ENCODE measurements around the gene MTERF1. TPM values are rescaled to one million over a fixed set of nuclear protein-coding genes. Genes with fewer than 3 reads are reported as not detected.
"Not testable (repeated sequence)": the region's sequence is repeated elsewhere in the genome, so short reads cannot be mapped to it uniquely, and the experiment has no call there.

MTERF1 gene
- total RNA-seq, 2 experiments from 2014 or later: 14.9 to 17.4 TPM

- CTCF ChIA-PET: interaction anchor here (1.6 kb wide), 1 partner anchor 9 kb away, joined by 4 read pairs; no protein-coding TSS in a partner anchor
Observed at GRCh38 chr7:91872069-91872468, 8.4 kb downstream of the MTERF1 start.

GRCh38 chr7:91869661-91870060 is 10.8 kb downstream of the MTERF1 start:
- Mint-ChIP-seq H3K9me3 (ENCODE audit: low read depth) (no peaks in the 10 kb centered on the region), H3K36me3 (peaks cover 30% of the 10 kb centered on the region), H3K4me3 (no peak overlapping the region), H3K27ac (no peak overlapping the region), H3K4me1 (peaks cover 2% of the 10 kb centered on the region), H3K27me3 (no peaks in the 10 kb centered on the region)
- CTCF ChIA-PET: interaction anchor here (0.6 to 1.2 kb wide), 3 partner anchors 9 to 199 kb away, joined by 3 to 5 read pairs (median 3); no protein-coding TSS in a partner anchor
- DNase-seq (no peak), ATAC-seq (no peak)

More at GRCh38 chr7:91872069-91872468, 8.4 kb downstream of the MTERF1 start:
- H3K9me3 Mint-ChIP-seq (ENCODE audit: low read depth): peaks cover 3% of the 10 kb centered on the region
- peaks cover 3% of the 10 kb centered on the region for H3K4me1 Mint-ChIP-seq
- H3K27me3 Mint-ChIP-seq: no peaks in the 10 kb centered on the region
- H3K36me3 Mint-ChIP-seq: peaks cover 40% of the 10 kb centered on the region
- no peak overlapping the region for H3K27ac Mint-ChIP-seq
- H3K4me3 Mint-ChIP-seq: no peak overlapping the region
- DNase-seq (no peak), ATAC-seq (no peak)

GRCh38 chr7:91866599-91867148 is 13.8 kb downstream of the MTERF1 start:
- no peaks in the 10 kb centered on the region for H3K9me3 Mint-ChIP-seq (ENCODE audit: low read depth)
- CTCF ChIA-PET: interaction anchor here (0.9 to 1.4 kb wide), 2 partner anchors 14 to 36 kb away, joined by 3 read pairs; partner anchors contain the start of gene MTERF1

GRCh38 chr7:91865511-91865910 is 15.0 kb downstream of the MTERF1 start:
- no peak overlapping the region for H3K4me3 Mint-ChIP-seq
- H3K4me1 Mint-ChIP-seq: peaks cover 2% of the 10 kb centered on the region
- no peak overlapping the region for H3K27ac Mint-ChIP-seq
- no peaks in the 10 kb centered on the region for H3K9me3 Mint-ChIP-seq (ENCODE audit: low read depth)
- H3K36me3 Mint-ChIP-seq: peaks cover 15% of the 10 kb centered on the region
- DNase-seq (no peak), ATAC-seq (no peak)
- CTCF ChIA-PET: no interaction called here
- H3K27me3 Mint-ChIP-seq: no peaks in the 10 kb centered on the region

More at GRCh38 chr7:91866599-91867148, 13.8 kb downstream of the MTERF1 start:
- Mint-ChIP-seq H3K4me1 (peaks cover 2% of the 10 kb centered on the region), H3K27me3 (no peaks in the 10 kb centered on the region), H3K4me3 (no peak overlapping the region), H3K36me3 (peaks cover 22% of the 10 kb centered on the region), H3K27ac (no peak overlapping the region)
- no peak for DNase-seq
- ATAC-seq: no peak

GRCh38 chr7:91864604-91865003 is 15.9 kb downstream of the MTERF1 start:
- peaks cover 15% of the 10 kb centered on the region for H3K36me3 Mint-ChIP-seq
- H3K4me3 Mint-ChIP-seq; CTCF ChIA-PET; H3K27ac Mint-ChIP-seq; H3K27me3 Mint-ChIP-seq; DNase-seq; H3K4me1 Mint-ChIP-seq; H3K9me3 Mint-ChIP-seq (ENCODE audit: low read depth); ATAC-seq: not testable (repeated sequence)

GRCh38 chr7:91864070-91864469 is 16.4 kb downstream of the MTERF1 start:
- Mint-ChIP-seq H3K4me3 (no peak overlapping the region), H3K27me3 (no peaks in the 10 kb centered on the region), H3K27ac (no peak overlapping the region), H3K36me3 (peaks cover 15% of the 10 kb centered on the region), H3K4me1 (peaks cover 2% of the 10 kb centered on the region), H3K9me3 (ENCODE audit: low read depth) (no peaks in the 10 kb centered on the region)
- ATAC-seq: no peak
- no peak for DNase-seq
- CTCF ChIA-PET: no interaction called here

- H3K9me3 Mint-ChIP-seq (ENCODE audit: low read depth): peaks cover 5% of the 10 kb centered on the region
- peaks cover 16% of the 10 kb centered on the region for H3K36me3 Mint-ChIP-seq
- no peak overlapping the region for H3K27ac Mint-ChIP-seq
Observed at GRCh38 chr7:91852263-91852741, 28.2 kb downstream of the MTERF1 start.

GRCh38 chr7:91850455-91850854 is 30.0 kb downstream of the MTERF1 start:
- CTCF ChIA-PET: no interaction called here
- Mint-ChIP-seq H3K36me3 (peaks cover 18% of the 10 kb centered on the region), H3K4me3 (no peak overlapping the region), H3K9me3 (ENCODE audit: low read depth) (peaks cover 8% of the 10 kb centered on the region), H3K27me3 (no peaks in the 10 kb centered on the region), H3K4me1 (no peaks in the 10 kb centered on the region), H3K27ac (no peak overlapping the region)
- ATAC-seq (no peak), DNase-seq (no peak)

More at GRCh38 chr7:91852263-91852741, 28.2 kb downstream of the MTERF1 start:
- CTCF ChIA-PET: interaction anchor here (0.9 to 1.3 kb wide), 3 partner anchors 17 to 22 kb away, joined by 3 to 7 read pairs (median 3); no protein-coding TSS in a partner anchor
- ATAC-seq (peak; percentile 45), DNase-seq (no peak)
- no peak overlapping the region for H3K4me3 Mint-ChIP-seq
- no peaks in the 10 kb centered on the region for H3K27me3 Mint-ChIP-seq
- H3K4me1 Mint-ChIP-seq: no peaks in the 10 kb centered on the region

GRCh38 chr7:91847876-91848588 is 32.5 kb downstream of the MTERF1 start:
- no peak for ATAC-seq
- H3K4me1 Mint-ChIP-seq: no peaks in the 10 kb centered on the region
- H3K4me3 Mint-ChIP-seq: no peak overlapping the region
- no peak for DNase-seq
- peaks cover 3% of the 10 kb centered on the region for H3K9me3 Mint-ChIP-seq (ENCODE audit: low read depth)
- no peaks in the 10 kb centered on the region for H3K27me3 Mint-ChIP-seq
- H3K36me3 Mint-ChIP-seq: peaks cover 10% of the 10 kb centered on the region
- no peak overlapping the region for H3K27ac Mint-ChIP-seq
- CTCF ChIA-PET: interaction anchor here (1.0 to 2.0 kb wide), 2 partner anchors 18 kb away, joined by 3 to 6 read pairs; no protein-coding TSS in a partner anchor

GRCh38 chr7:91847231-91847630 is 33.3 kb downstream of the MTERF1 start:
- CTCF ChIA-PET: interaction anchor here (1.0 kb wide), 1 partner anchor 17 kb away, joined by 3 read pairs; no protein-coding TSS in a partner anchor
- DNase-seq: no peak
- H3K27me3 Mint-ChIP-seq: no peaks in the 10 kb centered on the region
- H3K27ac Mint-ChIP-seq: no peak overlapping the region
- H3K4me1 Mint-ChIP-seq: no peaks in the 10 kb centered on the region
- peaks cover 3% of the 10 kb centered on the region for H3K9me3 Mint-ChIP-seq (ENCODE audit: low read depth)
- ATAC-seq: no peak
- peaks cover 8% of the 10 kb centered on the region for H3K36me3 Mint-ChIP-seq
- H3K4me3 Mint-ChIP-seq: no peak overlapping the region

- no peak overlapping the region for H3K4me3 Mint-ChIP-seq
- no peak for ATAC-seq
- peaks cover 3% of the 10 kb centered on the region for H3K9me3 Mint-ChIP-seq (ENCODE audit: low read depth)
- H3K36me3 Mint-ChIP-seq: peaks cover 8% of the 10 kb centered on the region
- H3K27me3 Mint-ChIP-seq: no peaks in the 10 kb centered on the region
- no peaks in the 10 kb centered on the region for H3K4me1 Mint-ChIP-seq
- H3K27ac Mint-ChIP-seq: no peak overlapping the region
- CTCF ChIA-PET: interaction anchor here (0.7 to 3.5 kb wide), 2 partner anchors 17 to 1394 kb away, joined by 3 to 15 read pairs; no protein-coding TSS in a partner anchor
- no peak for DNase-seq
Observed at GRCh38 chr7:91846436-91846835, 34.1 kb downstream of the MTERF1 start.

GRCh38 chr7:91843831-91844230 is 36.7 kb downstream of the MTERF1 start:
- DNase-seq (no peak), ATAC-seq (no peak)
- peaks cover 8% of the 10 kb centered on the region for H3K36me3 Mint-ChIP-seq
- H3K4me3 Mint-ChIP-seq: no peak overlapping the region
- H3K9me3 Mint-ChIP-seq (ENCODE audit: low read depth): peaks cover 3% of the 10 kb centered on the region
- no peaks in the 10 kb centered on the region for H3K27me3 Mint-ChIP-seq
- CTCF ChIA-PET: interaction anchor here (3.5 kb wide), 1 partner anchor 14 kb away, joined by 15 read pairs; no protein-coding TSS in a partner anchor
- H3K4me1 Mint-ChIP-seq: no peaks in the 10 kb centered on the region
- H3K27ac Mint-ChIP-seq: no peak overlapping the region

GRCh38 chr7:91838439-91838838 is 42.1 kb downstream of the MTERF1 start:
- H3K9me3 Mint-ChIP-seq (ENCODE audit: low read depth): no peaks in the 10 kb centered on the region
- no peaks in the 10 kb centered on the region for H3K36me3 Mint-ChIP-seq
- no peak for ATAC-seq
- no peak for DNase-seq
- no peak overlapping the region for H3K27ac Mint-ChIP-seq
- H3K27me3 Mint-ChIP-seq: no peaks in the 10 kb centered on the region
- H3K4me1 Mint-ChIP-seq: no peaks in the 10 kb centered on the region
- CTCF ChIA-PET: no interaction called here
- H3K4me3 Mint-ChIP-seq: no peak overlapping the region

Measured in activated CD8-positive, alpha-beta memory T cell treated with anti-CD3 and anti-CD28 coated beads, Interleukin-2, amount 10 ng/mL, durations not matched to agents 7 days and 5 days (primary cell).